HepG2 (cell line): ENCODE data around the gene GRK4. TPM values are rescaled to one million over a fixed set of nuclear protein-coding genes. Genes with fewer than 3 reads are reported as not detected.

Experiments
- ARNT ChIP-seq: fragments of 450-650 bp; IDR thresholded peaks from 2 replicates; pipeline ENCODE4 v1.6.1; 2017
- ATAD3A ChIP-seq: sonication (generic); formaldehyde crosslinking; IDR thresholded peaks from 2 replicates; pipeline ENCODE4 v1.4.0; 2020; ENCODE audit warnings: missing genetic modification reagents
- ELF3 ChIP-seq: IDR thresholded peaks from 2 replicates; pipeline ENCODE4 v1.6.1; 2016; ENCODE audit warnings: missing genetic modification reagents, missing compliant biosample characterization
- HNRNPH1 ChIP-seq: fragments of 200-400 bp; formaldehyde crosslinking; optimal IDR thresholded peaks from 2 replicates; pipeline ENCODE3; 2017; ENCODE audit warnings: mild to moderate bottlenecking, low read depth, low read length
- MAF1 ChIP-seq: sonication (generic); formaldehyde crosslinking; IDR thresholded peaks from 2 replicates; pipeline ENCODE4 v1.5.0; 2020; ENCODE audit warnings: missing genetic modification reagents, borderline replicate concordance
- MAFF ChIP-seq: IDR thresholded peaks from 2 replicates; pipeline ENCODE4 v1.6.1; 2011; ENCODE audit warnings: low read depth, low read length, improper control_type of control experiment
- NRL ChIP-seq: sonication (generic); formaldehyde crosslinking; IDR thresholded peaks from 2 replicates; pipeline ENCODE4 v1.5.0; 2020; ENCODE audit warnings: missing genetic modification reagents, mild to moderate bottlenecking, moderate library complexity, borderline replicate concordance
- SP5 ChIP-seq: IDR thresholded peaks from 2 replicates; pipeline ENCODE4 v1.6.1; 2016; ENCODE audit warnings: low read depth, borderline replicate concordance
- ZIK1 ChIP-seq: sonication (generic); formaldehyde crosslinking; IDR thresholded peaks from 2 replicates; pipeline ENCODE4 v1.5.0; 2020; ENCODE audit warnings: mild to moderate bottlenecking, low read depth, missing genetic modification reagents, borderline replicate concordance
- ZNF263 ChIP-seq: sonication (generic); formaldehyde crosslinking; IDR thresholded peaks from 2 replicates; pipeline ENCODE4 v1.4.0; 2020; ENCODE audit warnings: missing genetic modification reagents
- ZNF749 ChIP-seq: sonication (generic); formaldehyde crosslinking; IDR thresholded peaks from 2 replicates; pipeline ENCODE4 v1.8.0; 2022; ENCODE audit warnings: mild to moderate bottlenecking, missing genetic modification reagents, moderate library complexity, borderline replicate concordance
- ZNF766 ChIP-seq: sonication (generic); formaldehyde crosslinking; IDR thresholded peaks from 2 replicates; pipeline ENCODE4 v1.5.0; 2020; ENCODE audit warnings: missing genetic modification reagents, borderline replicate concordance
- ZNF782 ChIP-seq: sonication (generic); formaldehyde crosslinking; IDR thresholded peaks from 2 replicates; pipeline ENCODE4 v1.4.0; 2020; ENCODE audit warnings: missing genetic modification reagents, mild to moderate bottlenecking, borderline replicate concordance
- polyA plus RNA-seq, 8 experiments: library from polyadenylated mRNA; depleted of rRNA in 3 of 8; stranded (reverse) in 7 of 8; unstranded in 1 of 8; fragments of >200 nt; fragmentation: Illumina TruSeq in 4 of 8; extraction: Trizol in 4 of 8; gene quantifications; 2 replicates each; pipeline versions ENCODE4 v1.2.1 to v1.2.3, GENCODE V29; 2011 to 2016; ENCODE audit warnings: low read depth in 4 of 8, missing spikeins in 1 of 8, mixed read lengths in 1 of 8; ENCODE audit not compliant: insufficient read depth in 1 of 8
- total RNA-seq, 5 experiments: library from RNA; depleted of rRNA; stranded (reverse); fragments of >200 nt; fragmentation: Illumina TruSeq; extraction: Trizol; gene quantifications; 2 replicates each; pipeline ENCODE4 v1.2.3, GENCODE V29; 2016; ENCODE audit warnings: low read depth in 1 of 5
- TF ChIP-seq, protein P1 (sequence below): sonication (generic); formaldehyde crosslinking; IDR thresholded peaks from 2 replicates; pipeline ENCODE4 v1.4.0; 2020; ENCODE audit warnings: low read depth, mild to moderate bottlenecking, missing genetic modification reagents
- TF ChIP-seq, protein P2 (sequence below): sonication (generic); formaldehyde crosslinking; IDR thresholded peaks from 2 replicates; pipeline ENCODE4 v1.5.1; 2020; ENCODE audit warnings: mild to moderate bottlenecking, missing genetic modification reagents, borderline replicate concordance
- TF ChIP-seq, protein P3 (sequence below): IDR thresholded peaks from 2 replicates; pipeline ENCODE4 v1.6.1; 2016; ENCODE audit warnings: mild to moderate bottlenecking, missing biosample characterization, missing genetic modification reagents
- TF ChIP-seq, protein P4 (sequence below): sonication (generic); formaldehyde crosslinking; IDR thresholded peaks from one replicate; pipeline ENCODE4 v1.5.1; 2020; ENCODE audit warnings: mild to moderate bottlenecking, missing genetic modification reagents; ENCODE audit errors: not compliant biosample characterization

GRK4 gene
- total and polyA plus RNA-seq, 2 of the 13 experiments (the other 11 are each of a cell fraction or from before 2014, with no cell fraction given): 1.8 to 2.0 TPM

DNA sequence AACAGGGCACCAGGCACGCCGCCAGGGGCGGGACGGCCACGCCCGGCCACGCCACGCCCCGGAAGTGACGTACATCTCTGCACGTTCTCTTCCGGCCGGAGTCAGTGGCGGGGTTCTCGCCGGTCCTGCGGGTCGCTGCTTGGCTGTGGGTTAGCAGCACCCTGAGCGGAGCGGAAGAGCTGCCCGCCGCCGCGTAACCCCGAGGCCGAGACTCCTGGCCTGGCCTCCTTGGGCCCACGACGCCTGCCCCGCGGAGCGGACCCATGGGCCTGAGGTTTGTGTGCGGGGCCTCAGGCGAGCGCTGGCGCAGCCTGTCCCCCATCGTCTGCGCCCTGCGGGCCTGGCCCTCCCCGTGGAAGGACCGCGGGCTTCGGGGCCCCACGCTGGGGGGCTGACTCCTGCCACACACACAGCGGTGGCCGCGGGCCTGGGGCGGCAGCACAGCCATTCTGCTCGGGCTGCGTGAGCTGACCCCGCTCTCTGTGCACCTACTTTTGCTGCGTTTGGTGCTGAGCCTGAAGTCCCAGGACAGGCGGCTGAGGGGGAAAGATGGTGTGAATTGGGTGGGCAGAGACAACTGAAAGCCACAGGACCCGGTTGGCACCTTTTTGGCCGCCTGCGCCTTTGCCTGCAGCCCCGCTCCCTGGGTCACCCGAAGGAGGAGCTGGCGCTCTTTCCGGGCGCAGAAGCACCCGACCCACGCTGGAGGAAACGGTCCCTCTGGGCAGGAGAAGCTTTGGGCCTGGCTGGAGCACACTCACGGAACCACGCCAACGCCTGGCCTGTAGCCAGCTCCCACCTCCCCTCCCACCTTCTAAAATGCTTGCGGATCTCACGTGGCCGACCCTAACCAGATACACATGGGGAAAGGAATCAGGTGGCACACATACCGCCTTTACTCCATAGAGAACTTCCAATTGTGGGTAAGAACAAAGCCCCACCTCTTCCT, 28.3 kb upstream of the GRK4 start (continued):
- TF ChIP-seq ZNF749 (CRISPR knock-in tag) (no peak), MAF1 (no peak), NRL (CRISPR knock-in tag) (0 out of 2 replicates have a peak, but pooled peaks have one; percentile 54), ZIK1 (CRISPR knock-in tag) (0 out of 2 replicates have a peak, but pooled peaks have one; percentile 32), ATAD3A (CRISPR knock-in tag) (no peak), SP5 (CRISPR knock-in tag) (peak; percentile 77; the same call in 1 of the 2 replicates), ARNT (no peak), HNRNPH1 (no peak), ZNF263 (CRISPR knock-in tag) (no peak), ZNF782 (CRISPR knock-in tag) (0 out of 2 replicates have a peak, but pooled peaks have one; percentile 50), ELF3 (peak; percentile 42; the same call in 1 of the 2 replicates), MAFF (no peak), ZNF766 (CRISPR knock-in tag) (no peak)
- TF ChIP-seq, protein P1, sequence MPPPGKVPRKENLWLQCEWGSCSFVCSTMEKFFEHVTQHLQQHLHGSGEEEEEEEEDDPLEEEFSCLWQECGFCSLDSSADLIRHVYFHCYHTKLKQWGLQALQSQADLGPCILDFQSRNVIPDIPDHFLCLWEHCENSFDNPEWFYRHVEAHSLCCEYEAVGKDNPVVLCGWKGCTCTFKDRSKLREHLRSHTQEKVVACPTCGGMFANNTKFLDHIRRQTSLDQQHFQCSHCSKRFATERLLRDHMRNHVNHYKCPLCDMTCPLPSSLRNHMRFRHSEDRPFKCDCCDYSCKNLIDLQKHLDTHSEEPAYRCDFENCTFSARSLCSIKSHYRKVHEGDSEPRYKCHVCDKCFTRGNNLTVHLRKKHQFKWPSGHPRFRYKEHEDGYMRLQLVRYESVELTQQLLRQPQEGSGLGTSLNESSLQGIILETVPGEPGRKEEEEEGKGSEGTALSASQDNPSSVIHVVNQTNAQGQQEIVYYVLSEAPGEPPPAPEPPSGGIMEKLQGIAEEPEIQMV (CRISPR knock-in tag): no peak
- TF ChIP-seq, protein P2, sequence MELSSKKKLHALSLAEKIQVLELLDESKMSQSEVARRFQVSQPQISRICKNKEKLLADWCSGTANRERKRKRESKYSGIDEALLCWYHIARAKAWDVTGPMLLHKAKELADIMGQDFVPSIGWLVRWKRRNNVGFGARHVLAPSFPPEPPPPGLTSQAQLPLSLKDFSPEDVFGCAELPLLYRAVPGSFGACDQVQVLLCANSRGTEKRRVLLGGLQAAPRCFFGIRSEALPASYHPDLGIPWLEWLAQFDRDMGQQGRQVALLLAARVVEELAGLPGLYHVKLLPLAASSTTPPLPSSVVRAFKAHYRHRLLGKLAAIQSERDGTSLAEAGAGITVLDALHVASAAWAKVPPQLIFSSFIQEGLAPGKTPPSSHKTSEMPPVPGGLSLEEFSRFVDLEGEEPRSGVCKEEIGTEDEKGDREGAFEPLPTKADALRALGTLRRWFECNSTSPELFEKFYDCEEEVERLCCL (CRISPR knock-in tag): no peak
- TF ChIP-seq, protein P3, sequence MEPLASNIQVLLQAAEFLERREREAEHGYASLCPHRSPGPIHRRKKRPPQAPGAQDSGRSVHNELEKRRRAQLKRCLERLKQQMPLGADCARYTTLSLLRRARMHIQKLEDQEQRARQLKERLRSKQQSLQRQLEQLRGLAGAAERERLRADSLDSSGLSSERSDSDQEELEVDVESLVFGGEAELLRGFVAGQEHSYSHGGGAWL (CRISPR knock-in tag): peak; percentile 57
- TF ChIP-seq, protein P4, sequence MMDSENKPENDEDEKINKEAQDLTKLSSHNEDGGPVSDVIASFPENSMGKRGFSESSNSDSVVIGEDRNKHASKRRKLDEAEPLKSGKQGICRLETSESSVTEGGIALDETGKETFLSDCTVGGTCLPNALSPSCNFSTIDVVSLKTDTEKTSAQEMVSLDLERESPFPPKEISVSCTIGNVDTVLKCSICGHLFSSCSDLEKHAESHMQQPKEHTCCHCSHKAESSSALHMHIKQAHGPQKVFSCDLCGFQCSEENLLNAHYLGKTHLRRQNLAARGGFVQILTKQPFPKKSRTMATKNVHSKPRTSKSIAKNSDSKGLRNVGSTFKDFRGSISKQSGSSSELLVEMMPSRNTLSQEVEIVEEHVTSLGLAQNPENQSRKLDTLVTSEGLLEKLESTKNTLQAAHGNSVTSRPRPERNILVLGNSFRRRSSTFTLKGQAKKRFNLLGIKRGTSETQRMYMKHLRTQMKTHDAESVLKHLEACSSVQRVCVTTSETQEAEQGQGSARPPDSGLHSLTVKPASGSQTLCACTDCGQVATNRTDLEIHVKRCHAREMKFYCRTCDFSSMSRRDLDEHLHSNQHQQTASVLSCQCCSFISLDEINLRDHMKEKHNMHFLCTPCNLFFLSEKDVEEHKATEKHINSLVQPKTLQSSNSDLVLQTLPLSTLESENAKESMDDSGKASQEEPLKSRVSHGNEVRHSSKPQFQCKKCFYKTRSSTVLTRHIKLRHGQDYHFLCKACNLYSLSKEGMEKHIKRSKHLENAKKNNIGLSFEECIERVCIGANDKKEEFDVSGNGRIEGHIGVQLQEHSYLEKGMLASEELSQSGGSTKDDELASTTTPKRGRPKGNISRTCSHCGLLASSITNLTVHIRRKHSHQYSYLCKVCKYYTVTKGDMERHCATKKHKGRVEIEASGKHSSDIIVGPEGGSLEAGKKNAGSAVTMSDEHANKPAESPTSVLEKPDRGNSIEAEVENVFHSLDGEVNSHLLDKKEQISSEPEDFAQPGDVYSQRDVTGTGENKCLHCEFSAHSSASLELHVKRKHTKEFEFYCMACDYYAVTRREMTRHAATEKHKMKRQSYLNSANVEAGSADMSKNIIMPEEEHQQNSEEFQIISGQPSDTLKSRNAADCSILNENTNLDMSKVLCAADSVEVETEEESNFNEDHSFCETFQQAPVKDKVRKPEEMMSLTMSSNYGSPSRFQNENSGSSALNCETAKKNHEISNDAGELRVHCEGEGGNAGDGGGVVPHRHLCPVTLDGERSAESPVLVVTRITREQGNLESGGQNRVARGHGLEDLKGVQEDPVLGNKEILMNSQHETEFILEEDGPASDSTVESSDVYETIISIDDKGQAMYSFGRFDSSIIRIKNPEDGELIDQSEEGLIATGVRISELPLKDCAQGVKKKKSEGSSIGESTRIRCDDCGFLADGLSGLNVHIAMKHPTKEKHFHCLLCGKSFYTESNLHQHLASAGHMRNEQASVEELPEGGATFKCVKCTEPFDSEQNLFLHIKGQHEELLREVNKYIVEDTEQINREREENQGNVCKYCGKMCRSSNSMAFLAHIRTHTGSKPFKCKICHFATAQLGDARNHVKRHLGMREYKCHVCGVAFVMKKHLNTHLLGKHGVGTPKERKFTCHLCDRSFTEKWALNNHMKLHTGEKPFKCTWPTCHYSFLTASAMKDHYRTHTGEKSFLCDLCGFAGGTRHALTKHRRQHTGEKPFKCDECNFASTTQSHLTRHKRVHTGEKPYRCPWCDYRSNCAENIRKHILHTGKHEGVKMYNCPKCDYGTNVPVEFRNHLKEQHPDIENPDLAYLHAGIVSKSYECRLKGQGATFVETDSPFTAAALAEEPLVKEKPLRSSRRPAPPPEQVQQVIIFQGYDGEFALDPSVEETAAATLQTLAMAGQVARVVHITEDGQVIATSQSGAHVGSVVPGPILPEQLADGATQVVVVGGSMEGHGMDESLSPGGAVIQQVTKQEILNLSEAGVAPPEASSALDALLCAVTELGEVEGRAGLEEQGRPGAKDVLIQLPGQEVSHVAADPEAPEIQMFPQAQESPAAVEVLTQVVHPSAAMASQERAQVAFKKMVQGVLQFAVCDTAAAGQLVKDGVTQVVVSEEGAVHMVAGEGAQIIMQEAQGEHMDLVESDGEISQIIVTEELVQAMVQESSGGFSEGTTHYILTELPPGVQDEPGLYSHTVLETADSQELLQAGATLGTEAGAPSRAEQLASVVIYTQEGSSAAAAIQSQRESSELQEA (CRISPR knock-in tag): peak; percentile 78
